Measurements from ENCODE around the gene FUZ. TPM values are rescaled to one million over a fixed set of nuclear protein-coding genes. Genes with fewer than 3 reads are reported as not detected.

Gene FUZ
- total RNA-seq, 4 donors from 2014 or later, result 14.1 to 38.0 (median 23.4) TPM

DNA sequence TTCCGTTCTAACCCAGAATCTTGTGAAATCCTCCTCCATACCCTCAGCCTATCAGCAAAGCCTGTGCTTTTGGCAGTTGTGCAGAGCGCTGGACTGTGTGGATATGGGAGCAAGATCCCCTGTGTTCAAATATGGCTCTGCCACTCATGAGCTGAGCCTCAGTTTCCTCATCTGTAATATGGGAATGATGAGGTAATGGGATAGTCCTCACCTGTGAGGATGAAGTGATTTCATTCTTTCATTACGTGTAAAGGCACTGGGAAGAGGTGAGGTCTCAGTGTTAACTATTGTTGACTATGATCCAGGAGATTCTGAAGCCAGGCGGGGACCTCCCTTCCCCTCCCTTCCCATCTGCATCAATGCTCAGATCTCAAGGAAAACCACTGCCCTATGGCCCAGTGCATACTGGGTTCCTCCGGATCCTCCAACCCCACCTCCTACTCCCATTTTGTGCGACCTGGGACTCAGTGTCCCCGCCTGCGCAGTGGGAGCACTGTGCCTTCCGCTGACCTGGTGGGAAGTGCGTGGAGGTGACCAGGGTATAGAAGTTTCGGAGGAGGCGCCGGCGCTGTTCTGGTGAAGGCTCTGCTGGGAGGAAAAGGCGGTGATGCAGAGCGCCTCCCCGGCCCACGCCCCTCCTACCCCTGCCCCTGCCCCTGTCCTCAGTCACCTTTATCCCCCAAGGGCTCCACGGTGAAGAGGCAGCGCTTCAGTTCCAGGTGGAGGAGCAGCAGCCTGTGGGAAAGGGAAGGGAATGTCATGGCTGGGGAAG lies 5.0 kb downstream of the FUZ start:
- no peak for DNase-seq (ENCODE audit: extremely low spot score)
- WGBS, result 89% methylated on average over 14 of the region's 20 CpGs
- no peak for TF ChIP-seq EP300 (IDR thresholded peaks at IDR 0.05)
- no peak for TF ChIP-seq POLR2AphosphoS5 (IDR thresholded peaks at IDR 0.05)
- no peak for TF ChIP-seq POLR2A (IDR thresholded peaks at IDR 0.05; ENCODE audit: low read depth)
- TF ChIP-seq, protein P1, sequence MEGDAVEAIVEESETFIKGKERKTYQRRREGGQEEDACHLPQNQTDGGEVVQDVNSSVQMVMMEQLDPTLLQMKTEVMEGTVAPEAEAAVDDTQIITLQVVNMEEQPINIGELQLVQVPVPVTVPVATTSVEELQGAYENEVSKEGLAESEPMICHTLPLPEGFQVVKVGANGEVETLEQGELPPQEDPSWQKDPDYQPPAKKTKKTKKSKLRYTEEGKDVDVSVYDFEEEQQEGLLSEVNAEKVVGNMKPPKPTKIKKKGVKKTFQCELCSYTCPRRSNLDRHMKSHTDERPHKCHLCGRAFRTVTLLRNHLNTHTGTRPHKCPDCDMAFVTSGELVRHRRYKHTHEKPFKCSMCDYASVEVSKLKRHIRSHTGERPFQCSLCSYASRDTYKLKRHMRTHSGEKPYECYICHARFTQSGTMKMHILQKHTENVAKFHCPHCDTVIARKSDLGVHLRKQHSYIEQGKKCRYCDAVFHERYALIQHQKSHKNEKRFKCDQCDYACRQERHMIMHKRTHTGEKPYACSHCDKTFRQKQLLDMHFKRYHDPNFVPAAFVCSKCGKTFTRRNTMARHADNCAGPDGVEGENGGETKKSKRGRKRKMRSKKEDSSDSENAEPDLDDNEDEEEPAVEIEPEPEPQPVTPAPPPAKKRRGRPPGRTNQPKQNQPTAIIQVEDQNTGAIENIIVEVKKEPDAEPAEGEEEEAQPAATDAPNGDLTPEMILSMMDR (IDR thresholded peaks at IDR 0.05), result no peak
- Histone ChIP-seq H3K9me3 (no peaks in the 10 kb centered on the region), H3K27ac (replicated peaks in 1 of 4) (peak overlapping the region; percentile 82 to 90 (median 86)), H3K27me3 (no peaks in the 10 kb centered on the region), H3K4me3 (peak overlapping the region; percentile 67 to 94 (median 76)), H3K36me3 (peaks cover 20 to 49% (median 45%) of the 10 kb centered on the region in 4 donors), H3K4me1 (peaks cover 23 to 46% (median 35%) of the 10 kb centered on the region in 4 donors)
- intact Hi-C loops (cut with DNase I), result no loop called here

- DNase-seq (ENCODE audit: extremely low spot score), result no peak
Measured at GRCh38 chr19:49807058-49807903, 5.8 kb downstream of the FUZ start.

DNA sequence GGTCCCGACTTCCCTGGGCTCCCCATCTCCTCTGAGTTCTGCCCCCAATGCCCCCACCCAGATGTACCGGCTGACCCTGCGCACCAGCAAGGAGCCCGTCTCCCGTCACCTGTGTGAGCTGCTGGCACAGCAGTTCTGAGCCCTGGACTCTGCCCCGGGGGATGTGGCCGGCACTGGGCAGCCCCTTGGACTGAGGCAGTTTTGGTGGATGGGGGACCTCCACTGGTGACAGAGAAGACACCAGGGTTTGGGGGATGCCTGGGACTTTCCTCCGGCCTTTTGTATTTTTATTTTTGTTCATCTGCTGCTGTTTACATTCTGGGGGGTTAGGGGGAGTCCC lies 6.5 kb downstream of the FUZ start:
- Histone ChIP-seq H3K9me3 (no peaks in the 10 kb centered on the region), H3K36me3 (peaks cover 20 to 59% (median 57%) of the 10 kb centered on the region in 4 donors), H3K4me1 (peaks cover 26 to 49% (median 40%) of the 10 kb centered on the region in 4 donors), H3K27me3 (no peaks in the 10 kb centered on the region), H3K27ac (replicated peaks in 1 of 4) (no peak overlapping the region), H3K4me3 (no peak overlapping the region)
- intact Hi-C loops (cut with DNase I), result no loop called here
- 93% methylated on average over 8 of the region's 8 CpGs for WGBS
- TF ChIP-seq EP300 (IDR thresholded peaks at IDR 0.05), result no peak
- TF ChIP-seq POLR2AphosphoS5 (IDR thresholded peaks at IDR 0.05), result no peak
- TF ChIP-seq POLR2A (IDR thresholded peaks at IDR 0.05; ENCODE audit: low read depth), result no peak
- TF ChIP-seq, protein P1 (IDR thresholded peaks at IDR 0.05), result no peak
- DNase-seq (ENCODE audit: extremely low spot score), result no peak

More at GRCh38 chr19:49807058-49807903, 5.8 kb downstream of the FUZ start:
- Histone ChIP-seq H3K27me3 (no peaks in the 10 kb centered on the region), H3K4me1 (peaks cover 21 to 46% (median 36%) of the 10 kb centered on the region in 4 donors), H3K27ac (replicated peaks in 1 of 4) (no peak overlapping the region), H3K4me3 (no peak overlapping the region), H3K36me3 (peaks cover 20 to 54% (median 52%) of the 10 kb centered on the region in 4 donors), H3K9me3 (no peaks in the 10 kb centered on the region)
- intact Hi-C loops (cut with DNase I), result no loop called here
- TF ChIP-seq EP300 (IDR thresholded peaks at IDR 0.05), result no peak
- no peak for TF ChIP-seq POLR2A (IDR thresholded peaks at IDR 0.05; ENCODE audit: low read depth)
- no peak for TF ChIP-seq POLR2AphosphoS5 (IDR thresholded peaks at IDR 0.05)
- TF ChIP-seq, protein P1 (IDR thresholded peaks at IDR 0.05), result no peak
- 73% methylated on average over 17 of the region's 18 CpGs for WGBS

- intact Hi-C loops (cut with DNase I), result no loop called here
- WGBS, result 87% methylated on average over 14 of the region's 20 CpGs
- Histone ChIP-seq H3K27ac (replicated peaks in 1 of 4) (no peak overlapping the region), H3K4me3 (no peak overlapping the region), H3K9me3 (no peaks in the 10 kb centered on the region), H3K4me1 (peaks cover 27 to 55% (median 45%) of the 10 kb centered on the region in 4 donors), H3K27me3 (no peaks in the 10 kb centered on the region), H3K36me3 (peaks cover 20 to 65% (median 62%) of the 10 kb centered on the region in 4 donors)
- DNase-seq (ENCODE audit: extremely low spot score), result no peak
- no peak for TF ChIP-seq EP300 (IDR thresholded peaks at IDR 0.05)
- TF ChIP-seq, protein P1 (IDR thresholded peaks at IDR 0.05), result no peak
- no peak for TF ChIP-seq POLR2A (IDR thresholded peaks at IDR 0.05; ENCODE audit: low read depth)
- no peak for TF ChIP-seq POLR2AphosphoS5 (IDR thresholded peaks at IDR 0.05)
Measured at GRCh38 chr19:49805822-49806619, 7.1 kb downstream of the FUZ start.
